Right ventricle myocardium inferior (tissue), 1 donor: ENCODE data around the gene WSB1. TPM values are rescaled to one million over a fixed set of nuclear protein-coding genes. Genes with fewer than 3 reads are reported as not detected.

Experiments used
- ATAC-seq: fragments of 200-7000 bp; cut with Tn5 transposase; one replicate; pipeline ENCODE4 v1.9.1; 2020; ENCODE audit warnings: mild to moderate bottlenecking, moderate library complexity
- DNase-seq: peaks from one replicate; pipeline ENCODE4 v3.0.0; 2021; ENCODE audit errors: missing footprints
- intact Hi-C: fragments of 100-400 bp; cut with DNase I; formaldehyde crosslinking; loops from one replicate; pipeline ENCODE4 v1.11.0; 2022
- total RNA-seq: library from RNA; stranded (reverse); fragmentation: NEBNext Ultra II Directional; extraction: Animal tissue kit (Norgen Biotek cat#: 25700); gene quantifications from one replicate; pipeline ENCODE4 v1.2.1, GENCODE V29; 2021
- donor health status: DM: no; HTN: yes; CAD: no; lungs with severe emphysema.

WSB1 gene
- total RNA-seq, 1 donor from 2014 or later: 48.7 TPM

DNA sequence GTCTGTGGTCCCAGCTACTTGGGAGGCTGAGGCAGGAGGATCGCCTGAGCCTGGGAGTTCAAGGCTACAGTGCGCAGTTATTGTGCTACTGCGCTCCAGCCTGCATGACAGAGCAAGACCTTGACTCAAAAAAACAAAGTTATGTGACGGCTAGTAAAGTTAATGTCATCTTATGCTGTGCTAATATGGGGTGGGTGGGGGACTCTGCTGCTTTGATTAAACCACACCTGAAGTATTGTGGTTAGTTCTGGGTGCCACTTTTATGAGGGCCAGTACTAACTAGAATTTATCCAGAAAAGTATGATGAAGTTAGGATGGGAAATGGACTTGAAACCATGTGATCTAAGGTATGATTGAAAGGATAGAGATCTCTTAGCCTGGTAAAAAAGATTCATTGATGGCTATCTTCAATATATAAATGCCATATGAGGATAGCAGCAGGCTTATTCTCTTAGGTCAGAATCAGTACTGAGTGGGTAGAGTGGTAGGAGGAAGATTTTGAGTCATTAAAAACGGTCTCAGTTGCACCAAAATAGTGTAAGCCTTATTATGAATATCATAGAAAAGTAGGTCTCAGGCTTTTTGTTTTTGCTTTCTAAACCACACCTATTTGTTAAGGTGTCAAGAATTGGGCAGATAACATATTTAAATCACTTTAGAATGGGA lies 5.6 kb downstream of the WSB1 start:
- intact Hi-C loops: no loop called here
- no peak for ATAC-seq
- no peak for DNase-seq

DNA sequence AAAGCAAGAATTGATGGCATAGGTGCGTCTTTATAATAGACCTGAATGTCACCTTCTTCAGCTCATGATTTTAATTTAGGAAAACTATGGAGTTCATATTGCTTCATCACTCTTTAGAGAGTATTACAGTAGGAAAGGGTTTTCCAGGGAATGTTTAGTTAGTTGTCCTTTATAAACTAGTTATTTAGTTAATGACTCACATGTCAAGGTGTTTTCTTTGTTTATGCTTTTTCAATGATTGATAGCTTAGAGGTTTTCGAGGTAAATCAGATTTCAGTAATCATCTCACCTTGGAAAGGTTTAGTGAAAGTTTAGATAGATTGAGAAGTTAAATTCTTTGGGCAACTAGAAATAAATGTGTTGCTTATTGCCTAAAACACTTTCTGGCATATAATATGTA lies 9.8 kb downstream of the WSB1 start:
- intact Hi-C loops: no loop called here
- DNase-seq (no peak), ATAC-seq (no peak)

DNA sequence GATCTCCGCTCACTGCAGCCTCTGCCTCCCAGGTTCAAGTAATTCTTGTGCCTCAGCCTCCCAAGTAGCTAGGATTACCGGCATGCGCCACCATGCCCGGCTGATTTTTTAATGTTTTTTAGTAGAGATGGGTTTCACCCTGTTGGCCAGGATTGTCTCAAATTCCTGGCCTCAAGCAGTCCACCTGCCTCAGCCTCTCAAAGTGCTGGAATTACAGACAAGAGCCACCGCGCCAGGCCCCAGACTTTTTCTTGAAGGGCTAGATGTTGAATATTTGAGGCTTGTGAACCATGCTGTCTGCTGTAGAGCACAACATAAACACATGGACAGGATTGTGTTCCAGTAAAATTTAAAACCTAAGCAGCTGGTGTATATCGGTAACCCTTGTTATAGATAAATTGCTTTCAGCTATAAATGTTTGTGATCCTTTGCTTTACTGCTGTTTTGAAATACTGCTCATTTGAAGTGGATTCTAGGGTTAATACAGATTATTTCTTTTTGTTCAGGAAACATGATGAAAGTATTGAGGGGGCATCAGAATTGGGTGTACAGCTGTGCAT lies 12.4 kb downstream of the WSB1 start:
- intact Hi-C loops: no loop called here
- ATAC-seq (no peak), DNase-seq (no peak)

DNA sequence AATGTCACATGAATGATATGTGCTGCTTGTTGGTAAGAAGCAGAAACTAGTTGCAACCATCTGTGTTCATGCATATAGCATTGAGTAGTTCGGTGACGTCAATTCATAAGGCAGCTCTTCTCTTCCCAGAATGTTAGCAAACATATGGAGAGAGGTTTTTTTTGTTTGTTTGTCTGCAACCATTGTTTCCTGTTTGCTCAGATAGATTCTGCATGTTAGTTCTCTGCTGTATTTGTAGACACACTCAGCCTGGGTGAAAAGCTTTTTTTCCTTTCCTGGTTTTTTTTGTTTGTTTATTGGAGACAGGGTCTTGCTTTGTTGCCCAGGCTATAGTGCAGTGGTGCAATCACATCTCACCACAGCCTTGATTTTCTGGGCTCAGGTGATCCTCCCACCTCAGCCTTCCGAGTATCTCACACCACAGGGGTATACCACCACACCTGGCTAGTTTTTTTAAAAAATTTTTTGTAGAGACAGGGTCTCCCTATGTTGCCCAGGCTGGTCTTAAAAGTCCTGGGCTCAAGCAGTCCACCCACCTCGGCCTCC lies 16.7 kb downstream of the WSB1 start:
- DNase-seq: no peak
- ATAC-seq: no peak
- intact Hi-C loops: no loop called here

DNA sequence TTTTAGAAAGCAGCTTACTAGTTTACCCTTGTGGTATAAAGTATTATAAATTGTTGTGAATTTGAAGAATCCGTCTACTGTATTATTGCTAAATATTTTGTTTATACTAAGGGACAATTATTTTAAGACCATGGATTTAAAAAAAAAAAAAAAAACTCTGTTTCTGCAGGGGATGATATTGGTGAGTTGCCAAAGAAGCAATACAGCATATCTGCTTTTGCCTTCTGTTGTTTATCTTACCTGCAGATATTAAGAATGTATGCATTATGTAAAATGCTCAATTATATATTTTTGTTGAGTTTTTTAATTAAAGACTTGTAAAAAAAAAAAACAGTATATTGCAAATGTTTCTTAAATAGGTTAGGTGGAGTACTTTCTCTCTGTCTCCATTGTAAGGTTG lies 19.4 kb downstream of the WSB1 start:
- DNase-seq (no peak), ATAC-seq (no peak)
- intact Hi-C loops: no loop called here

DNA sequence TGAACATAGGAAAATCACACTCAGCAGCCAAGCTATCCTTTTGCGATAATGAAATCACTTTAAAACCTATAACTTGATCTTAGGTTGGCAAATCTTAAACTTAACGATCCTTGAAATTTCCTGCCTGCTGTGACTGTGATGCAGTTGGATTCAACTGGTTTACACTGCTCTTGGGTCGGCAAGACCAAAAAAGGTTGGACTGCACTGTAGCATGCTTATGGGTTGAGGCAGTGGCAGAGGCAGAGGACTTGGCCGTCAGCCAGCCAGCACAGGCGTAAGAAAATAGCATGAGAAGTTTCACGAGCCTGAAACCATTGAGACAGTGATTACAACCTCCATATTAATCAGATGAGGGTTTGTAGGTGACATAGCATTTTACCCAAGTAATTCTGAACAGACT lies 21.4 kb downstream of the WSB1 start:
- DNase-seq: peak; percentile 85
- peak; percentile 45 for ATAC-seq
- intact Hi-C loops: no loop called here

DNA sequence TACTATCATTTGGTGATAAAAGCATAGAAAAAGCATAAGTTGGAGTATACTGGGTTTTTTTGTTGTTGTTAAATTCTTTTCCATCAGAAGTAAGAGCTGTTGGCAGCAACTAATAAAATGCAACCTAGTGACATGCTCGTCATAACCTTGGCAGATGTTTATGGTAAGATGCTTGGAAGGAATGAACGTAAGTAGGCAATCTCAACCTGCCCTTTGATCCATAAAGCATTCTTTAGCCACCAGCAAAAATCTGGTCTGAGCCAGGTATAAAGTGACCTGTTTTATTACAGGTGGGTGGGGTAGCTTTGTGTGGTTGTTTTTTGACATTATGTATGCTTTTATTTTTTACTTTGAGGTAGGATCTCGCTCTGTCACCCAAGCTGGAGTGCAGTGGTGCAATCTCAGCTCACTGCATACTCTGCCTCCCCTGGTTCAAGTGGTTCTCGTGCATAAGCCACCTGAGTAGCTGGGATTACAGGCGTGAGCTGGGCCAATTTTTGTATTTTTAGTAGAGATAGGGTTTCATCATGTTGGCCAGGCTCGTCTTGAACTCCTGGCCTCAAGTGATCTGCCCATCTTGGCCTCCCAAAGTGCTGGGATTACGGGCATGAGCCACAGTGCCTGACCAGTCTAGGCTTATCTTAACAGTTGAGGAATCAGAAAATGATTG lies 22.0 kb downstream of the WSB1 start:
- no peak for DNase-seq
- no peak for ATAC-seq
- intact Hi-C loops: no loop called here

DNA sequence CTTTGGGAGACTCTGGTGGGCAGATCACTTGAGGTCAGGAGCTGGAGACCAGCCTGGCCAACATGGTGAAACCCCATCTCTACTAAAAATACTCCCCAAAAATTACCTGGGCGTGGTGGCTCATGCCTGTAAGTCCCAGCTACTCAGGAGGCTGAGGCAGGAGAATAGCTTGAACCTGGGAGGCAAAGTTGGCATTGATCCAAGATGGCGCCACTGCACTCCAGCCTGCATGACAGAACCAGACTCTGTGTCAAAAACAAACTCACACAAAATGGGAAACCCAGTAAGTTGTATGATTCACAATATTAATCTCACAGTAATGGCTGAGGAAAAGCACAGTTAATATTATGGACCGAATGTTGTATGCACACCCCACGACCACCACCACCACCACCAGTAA lies 24.3 kb downstream of the WSB1 start:
- intact Hi-C loops: no loop called here
- DNase-seq (no peak), ATAC-seq (no peak)

DNA sequence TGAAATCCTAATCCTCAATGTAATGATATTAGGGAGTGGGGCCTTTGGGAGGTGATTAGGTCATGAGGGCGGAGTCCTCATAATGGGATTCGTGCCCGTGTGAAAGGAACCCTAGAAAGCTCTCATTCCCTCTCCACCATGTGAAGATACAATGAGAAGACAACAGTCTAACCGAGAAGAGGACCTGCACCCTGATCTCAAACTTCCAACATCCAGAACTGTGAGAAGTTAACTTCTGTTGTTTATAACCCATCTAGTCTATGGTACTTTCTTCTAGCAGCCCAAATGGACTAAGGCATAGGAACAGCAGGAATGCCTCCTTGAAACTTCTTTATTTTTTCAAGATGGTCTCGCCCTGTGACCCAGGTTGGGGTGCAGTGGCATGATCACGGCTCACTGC lies 24.7 kb downstream of the WSB1 start:
- DNase-seq (no peak), ATAC-seq (no peak)
- intact Hi-C loops: no loop called here

DNA sequence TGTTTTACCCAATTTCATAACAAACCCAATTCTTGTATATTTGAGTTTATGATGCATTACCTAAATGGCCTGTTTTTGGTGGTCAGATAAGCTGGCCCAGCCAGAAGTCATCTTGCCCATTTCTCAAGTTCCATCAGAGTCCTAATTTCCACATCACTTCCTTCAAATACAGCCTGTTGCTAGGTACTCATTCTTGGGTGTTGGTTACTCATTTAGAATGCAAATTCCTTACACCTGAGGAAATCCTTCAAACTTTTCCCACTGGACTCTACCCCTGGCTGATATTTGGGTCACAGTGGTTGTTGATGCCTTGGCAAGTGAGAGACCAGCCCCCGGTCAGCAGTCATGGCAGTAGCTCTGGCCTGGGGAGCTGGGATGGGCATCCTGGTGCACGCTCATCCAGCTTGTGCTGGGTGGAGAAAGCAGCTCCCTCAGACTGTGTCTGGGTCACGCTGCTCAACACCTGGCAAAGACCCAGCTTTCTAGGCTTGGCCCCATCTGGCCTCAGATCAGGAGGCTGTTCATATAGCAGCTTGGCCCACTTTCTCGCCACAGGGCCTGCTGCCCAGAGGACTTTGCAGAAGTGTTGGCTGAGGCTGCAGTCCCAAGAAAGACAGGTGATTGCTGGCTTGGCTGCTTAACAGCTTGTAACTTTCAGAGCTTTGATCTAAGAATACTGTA lies 25.8 kb downstream of the WSB1 start:
- DNase-seq (peak; percentile 80), ATAC-seq (peak; percentile 84)
- intact Hi-C loops: no loop called here

DNA sequence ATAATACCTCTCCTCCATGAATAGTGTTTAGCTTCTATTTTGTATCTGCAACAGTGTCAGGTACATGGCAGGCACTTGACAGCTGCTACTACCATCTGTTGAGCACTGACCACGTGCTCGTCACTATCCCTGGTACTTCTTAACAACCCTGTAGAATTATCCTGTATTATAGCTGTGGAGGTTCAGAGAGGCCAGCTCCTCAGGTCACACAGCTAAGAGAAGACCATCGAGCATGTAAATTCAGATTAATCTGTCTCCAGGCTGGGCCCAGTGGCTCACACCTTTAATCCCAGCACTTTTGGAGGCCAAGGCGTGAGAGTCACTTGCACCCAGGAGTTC lies 26.3 kb downstream of the WSB1 start:
- intact Hi-C loops: no loop called here
- DNase-seq (no peak), ATAC-seq (no peak)

DNA sequence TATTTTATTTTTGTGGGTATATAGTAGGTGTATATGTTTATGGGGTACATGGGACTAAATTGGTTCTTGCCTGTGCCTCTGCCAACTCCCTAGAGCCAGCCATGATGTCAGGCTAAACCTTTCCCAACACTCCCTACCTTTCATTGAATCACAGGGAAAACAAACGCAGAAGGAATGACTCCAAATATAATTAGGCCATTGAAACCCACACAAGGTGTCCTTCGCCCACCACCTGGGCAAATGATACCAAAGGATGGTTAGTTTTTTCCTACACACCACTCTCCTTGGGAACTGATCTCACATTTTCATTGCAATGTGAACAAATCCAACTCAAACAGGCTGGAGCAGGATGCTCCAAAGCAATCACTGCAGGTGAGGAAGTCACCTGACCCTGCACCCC lies 27.5 kb downstream of the WSB1 start:
- DNase-seq (no peak), ATAC-seq (no peak)
- intact Hi-C loops: no loop called here

DNA sequence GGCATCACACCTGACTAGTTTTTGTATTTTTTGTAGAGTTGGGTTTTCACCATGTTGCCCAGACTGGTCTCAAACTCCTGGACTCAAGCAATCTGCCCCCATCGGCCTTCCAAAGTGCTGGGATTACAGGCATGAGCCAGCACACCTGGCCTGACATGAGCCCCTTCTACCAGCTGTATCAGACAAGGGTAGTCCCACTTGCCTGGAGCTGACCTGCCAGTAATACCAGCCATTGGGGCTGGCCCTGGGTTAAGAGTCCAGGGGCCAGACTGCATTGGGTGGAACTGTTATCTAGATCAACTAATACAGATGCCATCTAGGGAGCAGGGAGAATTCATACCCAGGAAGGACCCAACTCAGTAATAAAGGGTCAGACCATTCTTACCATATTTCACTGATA lies 28.1 kb downstream of the WSB1 start:
- intact Hi-C loops: no loop called here
- ATAC-seq (no peak), DNase-seq (no peak)

DNA sequence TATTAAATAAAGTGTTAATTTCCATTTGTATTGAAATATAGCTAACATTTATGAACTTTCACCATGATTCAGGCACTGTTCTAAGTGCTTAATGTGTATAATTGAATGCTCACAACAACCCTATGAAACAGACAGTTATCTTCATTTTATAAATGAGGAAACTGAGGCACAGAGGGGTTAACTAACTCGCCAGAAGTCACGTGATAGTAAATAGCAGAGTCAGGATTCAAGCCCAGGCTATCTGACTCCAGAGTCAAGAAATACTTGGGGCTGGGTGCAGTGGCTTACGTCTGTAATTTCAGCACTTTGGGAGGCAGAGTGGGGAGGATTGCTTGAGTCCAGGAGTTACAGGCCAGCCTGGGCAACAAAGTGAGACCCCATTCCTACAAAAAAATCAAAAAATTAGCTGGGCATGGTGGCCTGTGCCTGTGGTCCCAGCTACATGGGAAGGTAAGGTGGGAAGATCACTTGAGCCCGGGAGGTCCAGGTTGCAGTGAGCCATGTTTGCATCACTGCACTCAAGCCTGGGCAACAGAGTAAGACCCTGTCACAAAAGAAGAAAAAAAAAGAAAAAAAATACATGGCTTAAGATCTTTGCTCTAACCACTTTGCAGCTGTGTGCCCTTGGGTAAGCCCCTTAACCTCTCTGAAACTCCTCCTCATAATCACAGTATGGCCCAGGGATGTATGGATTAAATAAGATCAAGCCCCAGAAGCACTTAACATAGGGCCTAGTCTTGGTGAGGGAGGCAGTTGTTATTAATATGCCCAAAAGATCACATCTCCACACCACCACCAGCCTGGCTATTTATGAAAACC lies 29.0 kb downstream of the WSB1 start:
- no peak for DNase-seq
- intact Hi-C loops: no loop called here
- ATAC-seq: no peak

DNA sequence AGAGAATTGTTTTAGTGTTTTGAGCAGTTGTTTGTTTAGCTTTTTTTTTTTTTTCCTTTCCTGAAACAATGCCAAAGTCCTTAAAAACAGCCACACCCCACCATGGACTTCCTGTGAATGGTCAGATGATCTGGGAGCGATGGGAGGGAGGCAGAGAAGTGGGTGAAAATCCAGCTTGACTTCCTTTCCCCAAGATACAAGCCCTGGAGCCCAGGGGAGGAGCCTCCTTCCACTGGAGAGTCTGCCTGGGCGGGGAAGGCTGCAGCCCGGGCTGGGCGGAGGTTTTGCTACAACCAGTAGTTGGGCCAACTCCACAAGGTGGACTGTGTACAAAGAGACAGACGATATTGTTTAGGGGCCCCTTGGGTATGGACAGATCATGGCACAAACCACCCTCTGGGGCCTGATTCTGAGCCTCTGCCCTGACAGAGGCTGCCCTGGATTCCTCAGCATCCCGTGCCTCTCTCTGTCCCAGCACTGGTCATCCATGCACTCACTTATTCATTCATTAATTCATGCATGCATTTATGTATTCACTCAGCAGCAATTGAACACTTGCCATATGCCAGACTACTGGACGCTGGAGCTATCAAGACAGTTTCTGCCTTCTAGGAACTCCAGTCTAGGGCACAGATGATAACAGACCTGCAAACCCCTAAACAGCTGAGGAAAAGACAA lies 29.8 kb downstream of the WSB1 start:
- ATAC-seq (peak; percentile 72), DNase-seq (peak; percentile 86)
- intact Hi-C loops: no loop called here

DNA sequence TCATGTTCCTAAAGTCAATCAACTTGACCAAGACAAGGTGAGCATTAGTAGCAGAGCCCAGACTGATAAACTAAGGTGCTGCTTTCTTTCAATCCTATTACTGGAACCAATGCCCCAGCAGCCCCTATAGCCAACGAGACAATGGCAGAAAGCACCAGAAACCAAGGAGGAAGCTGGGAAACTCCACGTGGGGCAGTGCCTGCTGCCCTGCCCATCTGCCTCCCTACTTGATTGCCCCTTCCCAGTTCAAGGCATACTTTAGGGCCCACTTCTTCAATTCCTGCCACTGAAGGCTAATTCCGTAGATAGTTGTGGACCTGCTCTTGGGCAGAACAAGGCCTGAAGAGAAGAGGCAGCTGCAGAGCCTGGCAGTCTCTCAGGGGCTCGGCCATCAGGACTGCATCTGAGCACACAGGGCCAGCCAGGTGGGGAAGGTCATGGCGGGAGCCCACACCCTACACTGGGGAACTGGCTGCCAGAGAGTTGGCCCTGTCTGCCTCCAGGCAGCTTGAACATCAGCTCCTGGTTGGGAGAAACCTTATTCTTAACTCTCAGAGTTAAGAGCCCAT lies 30.9 kb downstream of the WSB1 start:
- ATAC-seq (no peak), DNase-seq (no peak)
- intact Hi-C loops: no loop called here

DNA sequence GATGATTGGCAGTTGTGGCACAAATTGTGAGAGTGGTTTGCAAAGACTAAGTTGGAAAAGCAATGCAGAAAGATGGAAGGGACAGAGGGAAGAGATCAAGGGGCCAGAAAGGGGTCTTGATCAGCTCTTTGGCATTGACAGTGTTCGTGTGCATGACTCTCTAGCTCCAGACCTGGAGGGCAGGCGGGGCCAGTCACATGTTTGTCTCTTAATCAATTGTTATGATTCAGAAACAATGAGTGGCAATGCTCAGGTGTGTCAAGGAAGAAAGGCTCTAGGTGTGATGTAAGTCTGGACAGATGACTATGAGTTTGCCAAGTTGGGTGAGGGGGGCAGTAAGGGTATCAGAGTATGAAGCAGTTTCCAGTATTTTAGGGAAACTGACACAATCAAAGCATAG lies 32.1 kb downstream of the WSB1 start:
- intact Hi-C loops: no loop called here
- no peak for DNase-seq
- no peak for ATAC-seq

DNA sequence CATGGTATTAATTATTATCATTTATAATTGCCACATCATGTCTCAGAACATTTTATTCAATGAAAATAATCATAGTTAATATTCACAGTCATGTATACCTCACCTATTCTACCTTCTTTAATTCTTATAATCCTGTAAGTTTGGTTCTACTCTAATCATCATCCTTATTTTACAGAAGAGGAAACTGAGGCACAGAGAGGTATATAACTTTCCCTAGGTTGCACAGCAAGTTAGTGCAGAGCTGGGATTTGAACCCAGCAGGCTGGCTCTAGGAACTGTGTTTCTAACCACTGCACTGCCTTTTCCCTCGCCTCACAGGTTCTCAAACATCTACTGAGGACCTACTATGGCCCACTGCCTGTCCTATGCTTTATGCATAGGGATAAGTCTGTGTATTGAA lies 32.7 kb downstream of the WSB1 start:
- intact Hi-C loops: no loop called here
- DNase-seq (no peak), ATAC-seq (no peak)
